HT1080 (cell line): Measurements from ENCODE around the gene PCDHA2. TPM values are rescaled to one million over a fixed set of nuclear protein-coding genes. Genes with fewer than 3 reads are reported as not detected.

ENCODE experiments used
- total RNA-seq: library from RNA; depleted of rRNA; stranded (reverse); fragments of >200 nt; shearing (Covaris generic); gene quantifications from 2 replicates; pipeline ENCODE4 v1.2.3, GENCODE V29; 2014; rRNA removed

PCDHA2 gene
- total RNA-seq, 1 experiment from 2014 or later: not detected

Other genes with a start within 250 kb of the PCDHA2 start
- 0.80 TPM in 1 of 2 replicates, not detected in the other for gene EIF4EBP3, start 247.2 kb upstream of the PCDHA2 start, total RNA-seq
- gene SRA1, start 237.4 kb upstream of the PCDHA2 start, total RNA-seq: 54.4 and 56.8 TPM in 2 replicates
- 5.0 and 5.3 TPM in 2 replicates for gene APBB3, start 230.3 kb upstream of the PCDHA2 start, total RNA-seq
- gene SLC35A4, start 230.0 kb upstream of the PCDHA2 start, total RNA-seq: 24.9 and 36.9 TPM in 2 replicates
- gene CD14, start 161.7 kb upstream of the PCDHA2 start, total RNA-seq: not detected in 2 replicates
- gene TMCO6, start 155.4 kb upstream of the PCDHA2 start, total RNA-seq: 7.6 and 9.8 TPM in 2 replicates
- 167 and 190 TPM in 2 replicates for gene NDUFA2, start 147.2 kb upstream of the PCDHA2 start, total RNA-seq
- 118 and 141 TPM in 2 replicates for gene IK, start 147.0 kb upstream of the PCDHA2 start, total RNA-seq
- gene WDR55, start 129.9 kb upstream of the PCDHA2 start, total RNA-seq: 29.4 and 41.4 TPM in 2 replicates
- gene DND1, start 121.3 kb upstream of the PCDHA2 start, total RNA-seq: 1.8 and 2.8 TPM in 2 replicates
- 116 and 121 TPM in 2 replicates for gene HARS1, start 103.5 kb upstream of the PCDHA2 start, total RNA-seq
- gene HARS2, start 103.4 kb upstream of the PCDHA2 start, total RNA-seq: 34.6 and 39.3 TPM in 2 replicates
- gene ZMAT2, start 94.4 kb upstream of the PCDHA2 start, total RNA-seq: 22.9 and 24.3 TPM in 2 replicates
- gene PCDHA1, start 8.7 kb upstream of the PCDHA2 start, total RNA-seq: 0.03 and 0.23 TPM in 2 replicates
- 0.06 TPM in 1 of 2 replicates, not detected in the other for gene PCDHA3, start 6.2 kb downstream of the PCDHA2 start, total RNA-seq
- gene PCDHA4, start 12.2 kb downstream of the PCDHA2 start, total RNA-seq: 0.06 and 0.07 TPM in 2 replicates
- not detected in 2 replicates for gene PCDHA5, start 26.8 kb downstream of the PCDHA2 start, total RNA-seq
- 0.03 and 0.10 TPM in 2 replicates for gene PCDHA6, start 33.1 kb downstream of the PCDHA2 start, total RNA-seq
- gene PCDHA7, start 39.4 kb downstream of the PCDHA2 start, total RNA-seq: not detected in 2 replicates
- not detected in 2 replicates for gene PCDHA8, start 46.3 kb downstream of the PCDHA2 start, total RNA-seq
- gene PCDHA9, start 53.5 kb downstream of the PCDHA2 start, total RNA-seq: not detected in 2 replicates
- gene PCDHA10, start 61.0 kb downstream of the PCDHA2 start, total RNA-seq: not detected in 2 replicates
- not detected in 2 replicates for gene PCDHA11, start 74.1 kb downstream of the PCDHA2 start, total RNA-seq
- not detected in 2 replicates for gene PCDHA12, start 80.5 kb downstream of the PCDHA2 start, total RNA-seq
- gene PCDHA13, start 87.3 kb downstream of the PCDHA2 start, total RNA-seq: not detected in 2 replicates
- not detected in 2 replicates for gene PCDHAC1, start 131.4 kb downstream of the PCDHA2 start, total RNA-seq
- not detected in 2 replicates for gene PCDHAC2, start 171.6 kb downstream of the PCDHA2 start, total RNA-seq